IPS-18c (cell line): ENCODE results near the gene IFITM5.
A peak's percentile ranks its signal among the peaks of the same experiment; 100 is the strongest.
"Not testable (repeated sequence)": the region's sequence is repeated elsewhere in the genome, so short reads cannot be mapped to it uniquely, and the experiment has no call there.

Experiments used
- H3K4me3 ChIP-seq: 2 replicates; pipeline ENCODE4 v1.7.0; 2013; ENCODE audit warnings: low read depth, mild to moderate bottlenecking, low read length, moderate library complexity; ENCODE audit not compliant: insufficient read depth
- H3K9me3 ChIP-seq: one replicate; pipeline ENCODE4 v1.6.1; 2013; ENCODE audit warnings: mild to moderate bottlenecking, low read length, moderate library complexity; ENCODE audit not compliant: control insufficient read depth, insufficient read depth

Gene IFITM5

DNA sequence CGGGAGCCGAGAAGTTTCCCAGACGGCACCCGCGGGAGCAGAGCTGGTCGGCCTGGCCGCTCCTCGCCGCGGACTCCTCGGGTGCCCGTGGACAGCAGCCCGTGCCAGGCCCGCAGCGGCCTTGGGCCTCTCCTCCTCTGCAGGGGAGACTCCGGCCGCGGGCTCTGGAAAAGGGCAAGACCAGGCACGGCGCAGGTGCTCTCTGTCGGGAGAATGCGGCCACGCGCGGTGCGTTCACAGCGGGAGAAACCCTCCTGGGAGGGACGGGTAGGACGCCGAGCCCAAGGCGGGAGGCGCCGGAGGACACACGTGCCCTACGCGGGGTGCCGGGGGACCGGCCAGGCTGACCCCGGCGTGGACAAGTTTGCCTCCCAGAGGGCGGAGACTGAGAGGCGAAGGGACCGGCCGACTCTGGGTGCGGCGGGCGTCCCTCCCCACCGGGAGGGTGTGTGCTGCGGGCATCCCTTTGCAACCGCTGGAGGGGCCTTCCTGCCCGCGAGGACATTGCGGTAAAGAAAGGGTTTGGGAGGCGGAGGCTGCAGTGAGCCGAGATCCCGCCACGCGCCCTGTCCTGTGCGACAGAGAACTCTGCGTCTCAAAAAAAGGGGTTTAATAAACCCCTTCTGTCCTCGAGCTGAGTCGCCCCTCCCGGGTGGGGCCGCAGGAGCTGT lies 16.8 kb upstream of the IFITM5 start:
- H3K9me3 ChIP-seq, result no peaks in the 10 kb centered on the region
- H3K4me3 ChIP-seq, result peak overlapping the region; percentile 71

DNA sequence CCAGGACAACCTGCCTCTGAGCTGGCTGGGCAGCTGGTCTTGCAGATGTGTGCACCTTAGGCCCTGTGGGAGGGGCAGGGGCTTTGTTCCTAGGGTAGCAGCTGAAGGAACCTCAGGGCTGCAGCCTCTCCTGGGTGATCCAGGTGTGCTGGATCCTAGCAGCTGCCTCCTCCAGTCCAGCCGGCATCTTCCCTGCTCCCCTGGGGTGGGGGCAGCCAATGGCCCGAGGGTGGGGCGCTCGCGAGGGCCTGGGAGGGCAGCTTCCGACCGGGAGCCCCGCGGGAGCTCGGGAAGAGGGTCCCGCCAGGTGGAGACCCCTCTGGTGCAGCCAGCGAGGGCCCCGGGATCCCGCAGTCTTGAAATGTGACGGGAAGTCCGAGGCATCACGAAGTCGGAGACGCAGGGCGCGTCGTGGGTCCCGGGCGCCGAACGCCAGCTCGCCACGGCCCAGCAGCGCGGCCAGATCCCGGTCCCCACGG lies 16.2 kb upstream of the IFITM5 start:
- Histone ChIP-seq H3K4me3 (peak overlapping the region; percentile 71), H3K9me3 (no peaks in the 10 kb centered on the region)

DNA sequence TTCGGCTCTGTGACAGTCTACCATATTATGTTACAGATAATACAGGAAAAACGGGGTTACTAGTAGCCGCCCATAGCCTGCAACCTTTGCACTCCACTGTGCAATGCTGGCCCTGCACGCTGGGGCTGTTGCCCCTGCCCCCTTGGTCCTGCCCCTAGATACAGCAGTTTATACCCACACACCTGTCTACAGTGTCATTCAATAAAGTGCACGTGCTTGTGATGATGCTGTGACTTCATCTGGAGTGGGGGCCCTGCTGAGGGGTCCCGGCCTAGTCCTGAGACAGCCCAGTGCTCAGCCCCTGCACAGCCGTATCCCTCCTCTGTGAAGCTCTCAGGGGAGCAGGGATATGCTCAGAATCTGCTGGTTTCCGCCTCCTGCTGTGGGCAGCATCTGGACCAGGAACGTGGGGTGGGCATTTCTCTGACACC lies 15.7 kb upstream of the IFITM5 start:
- H3K9me3 ChIP-seq, result no peaks in the 10 kb centered on the region
- peak overlapping the region; percentile 71 for H3K4me3 ChIP-seq

DNA sequence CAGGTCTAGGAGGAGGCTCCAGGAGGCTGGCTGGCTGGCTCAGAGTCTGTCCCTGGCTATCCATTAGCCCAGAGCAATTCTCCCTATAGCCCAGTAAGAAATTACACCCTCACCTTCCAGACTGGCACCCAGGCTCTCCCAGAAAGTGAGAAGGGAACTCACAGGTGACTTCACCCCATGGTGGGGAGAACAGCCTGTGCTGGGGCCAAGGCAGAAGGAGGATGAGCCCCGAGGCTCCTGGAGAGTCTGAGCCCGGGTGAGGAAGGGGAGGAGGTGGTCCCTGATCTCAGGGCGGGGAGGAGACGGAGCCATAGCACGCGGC lies 15.2 kb upstream of the IFITM5 start:
- peak overlapping the region; percentile 71 for H3K4me3 ChIP-seq
- not testable (repeated sequence) for H3K9me3 ChIP-seq

DNA sequence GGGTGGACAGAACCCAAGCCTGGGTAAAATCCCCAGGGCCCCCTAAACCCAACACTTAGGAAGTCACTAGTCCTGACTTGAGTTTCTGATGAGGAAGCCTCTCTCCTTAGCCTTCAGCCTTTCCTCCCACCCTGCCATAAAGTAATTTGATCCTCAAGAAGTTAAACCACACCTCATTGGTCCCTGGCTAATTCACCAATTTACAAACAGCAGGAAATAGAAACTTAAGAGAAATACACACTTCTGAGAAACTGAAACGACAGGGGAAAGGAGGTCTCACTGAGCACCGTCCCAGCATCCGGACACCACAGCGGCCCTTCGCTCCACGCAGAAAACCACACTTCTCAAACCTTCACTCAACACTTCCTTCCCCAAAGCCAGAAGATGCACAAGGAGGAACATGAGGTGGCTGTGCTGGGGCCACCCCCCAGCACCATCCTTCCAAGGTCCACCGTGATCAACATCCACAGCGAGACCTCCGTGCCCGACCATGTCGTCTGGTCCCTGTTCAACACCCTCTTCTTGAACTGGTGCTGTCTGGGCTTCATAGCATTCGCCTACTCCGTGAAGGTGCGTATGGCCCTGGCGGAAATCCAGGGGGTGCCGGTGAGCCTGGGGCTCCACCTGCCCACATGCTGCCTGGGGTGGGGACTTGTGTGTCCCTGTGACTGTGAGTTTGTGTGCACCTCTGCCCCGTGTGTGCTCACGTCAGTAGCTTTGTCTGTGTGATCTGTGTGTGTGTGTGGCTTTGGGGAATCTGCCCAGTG lies 14.6 kb upstream of the IFITM5 start, which contains the start of gene IFITM1:
TSS of gene IFITM1 (plus strand) at position 254 of the 767 bp plus-strand sequence. CDS start at position 385, 131 bp downstream.
- Histone ChIP-seq H3K9me3 (no peaks in the 10 kb centered on the region), H3K4me3 (peak within 1 kb of the TSS; percentile 71)

DNA sequence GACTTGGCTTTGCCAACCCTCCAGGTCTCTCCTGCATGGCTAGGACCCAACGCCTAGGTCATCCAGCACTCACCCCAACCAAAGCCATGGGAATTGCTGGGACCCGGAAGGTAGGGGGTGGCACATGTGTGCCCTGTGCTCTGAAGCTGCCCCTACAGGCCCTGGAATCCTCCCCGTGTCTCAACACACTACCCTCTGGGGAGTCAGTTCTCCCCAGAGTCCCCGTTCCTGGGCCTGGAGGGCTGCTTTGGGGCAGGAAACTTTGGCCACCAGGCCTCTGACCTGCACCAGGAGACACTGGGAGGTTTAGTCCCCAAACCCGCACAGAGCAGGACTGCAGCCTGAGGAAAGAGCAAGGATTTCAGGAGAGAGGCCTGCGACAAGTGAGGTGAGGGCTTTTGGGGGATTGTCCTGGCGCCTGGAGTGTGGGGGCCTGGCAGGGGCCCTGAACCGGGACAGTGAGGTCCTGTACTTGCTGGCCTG lies 14.0 kb upstream of the IFITM5 start:
- Histone ChIP-seq H3K9me3 (no peaks in the 10 kb centered on the region), H3K4me3 (peak overlapping the region; percentile 64)

DNA sequence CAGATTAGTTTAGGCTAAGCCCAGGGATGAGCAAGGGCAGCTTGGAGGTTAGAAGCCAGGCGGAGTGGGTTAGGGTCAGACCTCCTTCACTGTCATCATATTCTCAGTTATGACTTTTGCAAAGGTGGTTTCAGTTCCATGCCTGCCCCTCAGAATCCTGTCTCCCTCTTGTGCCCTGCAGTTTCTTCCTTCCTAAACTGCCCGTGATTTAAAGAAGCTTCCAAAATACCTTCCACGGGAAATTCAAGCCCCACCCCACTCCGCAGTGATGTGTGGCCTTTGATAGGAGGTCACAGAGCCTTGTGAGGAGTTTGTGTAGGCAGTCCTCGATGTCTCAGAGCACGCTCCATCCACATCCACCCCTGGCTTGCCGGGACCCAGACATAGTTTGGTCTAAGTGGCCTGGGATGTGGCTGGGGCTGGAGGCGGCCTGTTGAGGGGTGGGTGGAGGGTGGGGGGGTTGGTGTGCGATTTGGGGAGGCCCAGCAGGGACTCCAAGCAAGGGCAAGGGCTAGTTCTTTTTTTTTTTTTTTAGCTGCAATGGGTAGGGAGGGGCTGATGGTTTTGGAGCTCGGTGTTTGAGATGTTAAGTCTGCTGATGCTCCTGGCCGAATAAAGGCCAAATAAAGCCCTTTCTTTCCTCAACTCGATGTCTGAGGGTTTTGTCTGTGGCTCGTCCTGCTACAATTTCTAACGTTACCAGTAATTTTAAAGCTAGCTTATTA lies 12.9 kb upstream of the IFITM5 start:
- H3K4me3 ChIP-seq, result no peak overlapping the region

DNA sequence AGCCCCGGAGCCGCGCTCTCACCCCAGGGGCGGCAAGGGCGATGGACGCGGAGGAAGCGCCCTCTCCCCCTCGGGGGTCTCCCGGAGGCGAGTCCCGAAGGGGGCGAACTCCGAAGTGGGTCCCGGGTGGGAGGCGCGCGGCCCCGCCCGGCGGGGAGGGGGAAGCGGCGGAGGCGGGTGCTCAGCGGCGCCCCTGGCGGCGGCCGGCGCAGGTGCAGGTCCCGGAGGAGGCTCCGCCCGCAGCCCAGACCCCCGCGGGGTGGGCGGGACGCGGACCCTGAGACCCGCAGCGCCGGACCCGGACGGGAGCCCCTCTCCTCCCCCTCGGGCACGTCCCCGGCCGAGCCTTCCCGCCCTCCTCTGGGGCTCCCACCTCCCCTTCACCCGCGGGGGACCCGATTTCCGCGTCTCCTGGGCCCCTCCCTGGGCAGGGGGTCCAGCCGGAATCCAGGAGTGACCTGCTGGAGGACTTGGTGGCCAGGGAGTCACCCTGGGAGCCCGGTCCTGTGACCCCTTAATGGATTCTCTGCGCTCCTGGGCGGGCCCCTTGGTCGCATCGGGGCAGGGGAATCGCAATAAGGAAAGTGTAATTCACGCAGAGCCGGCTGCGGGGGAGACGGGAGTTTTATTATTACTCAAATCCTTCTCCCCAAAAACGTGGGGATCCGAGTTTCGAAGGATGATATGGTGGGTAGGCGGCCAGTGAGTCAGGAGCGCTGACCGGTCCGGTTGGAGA lies 11.9 kb upstream of the IFITM5 start:
- H3K9me3 ChIP-seq, H3K4me3 ChIP-seq: not testable (repeated sequence)

More for the DNA sequence above, 12.9 kb upstream of the IFITM5 start:
- no peaks in the 10 kb centered on the region for H3K9me3 ChIP-seq

DNA sequence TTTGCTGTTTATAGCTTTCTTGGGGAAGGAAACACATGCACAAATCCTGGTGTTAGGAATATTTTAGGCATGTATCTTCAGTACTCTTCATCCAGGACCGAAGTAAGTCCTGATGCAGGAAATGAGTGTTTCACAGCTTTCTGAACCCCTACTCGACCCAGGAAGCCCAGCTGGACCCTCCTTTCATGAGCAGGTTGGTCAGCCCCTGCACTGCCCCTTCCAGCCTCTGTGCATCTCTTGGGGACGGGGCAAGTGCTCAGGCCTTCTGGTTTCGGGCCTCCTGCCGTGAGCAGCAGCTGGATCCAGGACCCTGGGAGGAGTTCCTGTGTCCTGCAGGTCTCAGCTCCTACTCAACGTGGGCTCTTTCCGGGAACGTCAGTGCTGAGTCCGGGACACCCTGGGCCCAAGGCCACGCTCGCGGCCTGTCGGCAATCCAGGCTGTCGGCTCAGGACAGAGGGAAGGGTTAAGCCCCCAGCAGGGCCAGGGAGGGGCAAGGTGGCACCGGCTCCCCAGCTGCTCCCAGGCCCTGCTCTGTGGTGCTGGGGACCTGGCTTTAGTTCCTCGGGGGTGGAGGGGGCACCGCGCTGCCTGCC lies 10.8 kb upstream of the IFITM5 start:
- not testable (repeated sequence) for H3K4me3 ChIP-seq, H3K9me3 ChIP-seq

DNA sequence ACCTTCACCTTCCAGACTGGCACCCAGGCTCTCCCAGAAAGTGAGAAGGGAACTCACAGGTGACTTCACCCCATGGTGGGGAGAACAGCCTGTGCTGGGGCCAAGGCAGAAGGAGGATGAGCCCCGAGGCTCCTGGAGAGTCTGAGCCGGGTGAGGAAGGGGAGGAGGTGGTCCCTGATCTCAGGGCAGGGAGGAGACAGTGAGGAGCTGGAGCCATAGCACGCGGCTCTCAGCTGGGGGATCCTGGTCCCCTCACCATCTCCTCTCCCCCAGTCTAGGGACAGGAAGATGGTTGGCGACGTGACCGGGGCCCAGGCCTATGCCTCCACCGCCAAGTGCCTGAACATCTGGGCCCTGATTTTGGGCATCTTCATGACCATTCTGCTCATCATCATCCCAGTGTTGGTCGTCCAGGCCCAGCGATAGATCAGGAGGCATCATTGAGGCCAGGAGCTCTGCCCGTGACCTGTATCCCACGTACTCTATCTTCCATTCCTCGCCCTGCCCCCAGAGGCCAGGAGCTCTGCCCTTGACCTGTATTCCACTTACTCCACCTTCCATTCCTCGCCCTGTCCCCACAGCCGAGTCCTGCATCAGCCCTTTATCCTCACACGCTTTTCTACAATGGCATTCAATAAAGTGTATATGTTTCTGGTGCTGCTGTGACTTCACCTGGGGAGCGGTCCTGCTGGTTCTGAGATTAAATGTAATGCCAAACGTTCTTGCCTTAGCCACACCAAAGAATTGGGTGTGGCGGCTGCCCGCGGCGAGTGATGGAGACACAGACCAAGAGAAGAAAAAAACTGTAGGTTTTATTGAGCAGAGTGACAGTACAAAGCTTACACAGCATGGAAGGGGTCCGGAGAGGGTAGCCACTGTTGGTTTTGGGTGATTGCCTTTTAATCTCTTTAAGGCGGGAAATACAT lies 9.7 kb upstream of the IFITM5 start:
- not testable (repeated sequence) for H3K9me3 ChIP-seq
- H3K4me3 ChIP-seq, result peak overlapping the region; percentile 1; the same call in 1 of the 2 replicates

DNA sequence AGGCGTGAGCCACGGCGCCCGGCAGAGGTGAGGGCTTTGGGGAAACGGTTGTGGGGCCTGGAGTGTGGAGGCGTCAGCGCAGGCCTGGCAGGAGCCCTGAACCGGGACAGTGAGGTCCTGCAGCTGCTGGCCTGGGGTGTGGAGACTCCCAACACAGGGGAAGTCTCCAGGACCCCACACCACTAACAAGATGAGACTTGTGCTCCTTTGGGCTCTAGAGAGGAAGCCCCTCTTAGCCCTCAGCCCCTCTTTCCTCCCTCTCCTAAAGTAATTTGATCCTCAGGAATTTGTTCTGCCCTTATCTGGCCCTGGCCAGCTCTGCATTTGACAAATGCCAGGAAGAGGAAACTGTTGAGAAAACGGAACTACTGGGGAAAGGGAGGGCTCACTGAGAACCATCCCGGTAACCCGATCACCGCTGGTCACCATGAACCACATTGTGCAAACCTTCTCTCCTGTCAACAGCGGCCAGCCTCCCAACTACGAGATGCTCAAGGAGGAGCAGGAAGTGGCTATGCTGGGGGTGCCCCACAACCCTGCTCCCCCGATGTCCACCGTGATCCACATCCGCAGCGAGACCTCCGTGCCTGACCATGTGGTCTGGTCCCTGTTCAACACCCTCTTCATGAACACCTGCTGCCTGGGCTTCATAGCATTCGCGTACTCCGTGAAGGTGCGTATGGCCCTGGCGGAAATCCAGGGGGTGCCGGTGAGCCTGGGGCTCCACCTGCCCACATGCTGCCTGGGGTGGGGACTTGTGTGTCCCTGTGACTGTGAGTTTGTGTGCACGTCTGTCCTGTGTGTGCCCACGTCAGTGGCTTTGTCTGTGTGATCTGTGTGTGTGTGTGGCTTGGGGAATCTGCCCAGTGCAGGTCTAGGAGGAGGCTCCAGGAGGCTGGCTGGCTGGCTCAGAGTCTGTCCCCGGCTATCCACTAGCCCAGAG lies 8.7 kb upstream of the IFITM5 start, which contains the start of gene IFITM2:
TSS of gene IFITM2 (plus strand) at position 51 of the 943 bp plus-strand sequence. CDS start at position 428, 377 bp downstream.
- H3K9me3 ChIP-seq, result not testable (repeated sequence)
- peak within 1 kb of the TSS; percentile 60 for H3K4me3 ChIP-seq

DNA sequence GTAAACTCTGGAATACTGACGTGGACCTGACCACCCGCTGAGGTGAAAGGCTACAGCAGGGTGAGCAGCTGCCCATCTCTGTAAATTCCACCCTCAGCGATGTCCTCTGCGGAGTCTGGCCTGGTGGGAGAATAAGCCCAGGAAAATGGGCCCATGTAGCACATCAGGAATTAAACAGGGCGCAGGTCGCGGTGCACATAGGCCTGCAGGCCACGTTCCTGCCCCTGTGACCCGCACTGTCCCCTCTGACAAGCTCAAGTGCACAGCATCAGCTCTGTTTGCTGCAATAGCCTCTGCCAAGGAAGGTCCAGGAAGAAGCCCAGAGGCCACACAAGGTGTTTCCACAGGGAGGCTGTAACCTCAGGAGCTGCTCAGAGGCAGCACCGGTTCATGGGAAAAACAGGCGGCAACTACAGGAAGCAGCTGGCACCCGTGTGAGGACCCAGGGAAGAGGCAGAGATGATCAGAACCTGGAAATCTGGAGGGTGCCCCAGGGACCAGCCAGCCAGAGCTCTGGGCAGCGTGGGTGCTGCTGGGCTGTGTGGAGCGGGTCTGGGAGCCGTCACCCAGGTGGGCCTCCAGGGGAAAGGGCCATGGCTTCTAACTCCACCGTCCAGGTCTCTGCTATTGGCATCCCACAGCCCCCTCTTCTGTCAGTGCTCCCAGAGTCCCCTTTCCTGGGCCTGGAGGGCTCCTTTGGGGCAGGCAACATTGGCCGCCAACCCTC lies 7.5 kb upstream of the IFITM5 start:
- Histone ChIP-seq H3K9me3 (no peaks in the 10 kb centered on the region), H3K4me3 (no peak overlapping the region)

DNA sequence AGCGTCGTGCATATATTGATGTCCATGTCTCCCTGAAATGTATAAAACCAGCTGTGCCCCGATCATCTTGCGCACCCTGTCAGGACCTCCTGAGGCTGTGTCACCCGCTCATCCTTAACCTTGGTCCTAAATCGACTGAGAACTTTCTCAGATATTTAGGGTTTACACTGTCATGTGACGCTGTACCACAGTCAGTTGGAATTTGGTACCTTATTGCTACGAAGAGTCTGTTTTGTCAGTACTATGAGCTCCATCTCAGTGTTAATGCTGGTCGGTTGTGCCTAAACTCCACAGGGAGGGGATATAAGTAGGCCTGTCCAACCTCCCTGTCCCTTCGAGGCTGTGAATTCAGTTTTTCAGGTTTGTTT lies 6.5 kb upstream of the IFITM5 start:
- peak overlapping the region; percentile 9; the same call in 1 of the 2 replicates for H3K4me3 ChIP-seq
- no peaks in the 10 kb centered on the region for H3K9me3 ChIP-seq
